PFSK-1 (cell line): ENCODE measurements around the gene DNAH2.

ENCODE experiments used
- FOXP2 ChIP-seq: optimal IDR thresholded peaks from 2 replicates; pipeline ENCODE3; 2011; ENCODE audit warnings: borderline replicate concordance, control low read depth, inconsistent platforms; ENCODE audit not compliant: insufficient read depth; ENCODE audit errors: extremely low read length, extremely low read depth
- POLR2AphosphoS5 ChIP-seq: IDR thresholded peaks from 2 replicates; pipeline ENCODE4 v1.6.1; 2012; ENCODE audit warnings: low read depth, mild to moderate bottlenecking, control low read depth, low read length, moderate library complexity
- SIN3A ChIP-seq: IDR thresholded peaks from 2 replicates; pipeline ENCODE4 v1.6.1; 2012; ENCODE audit warnings: mild to moderate bottlenecking, low read length, moderate library complexity, borderline replicate concordance; ENCODE audit not compliant: insufficient read depth
- TAF1 ChIP-seq: IDR thresholded peaks from 2 replicates; pipeline ENCODE4 v1.6.1; 2012; ENCODE audit warnings: low read length, control low read depth, borderline replicate concordance; ENCODE audit not compliant: insufficient read depth
- TF ChIP-seq, protein P1 (sequence below), 2 experiments: IDR thresholded peaks; 2 replicates each; pipeline versions ENCODE4 v1.6.1 to v1.8.0; 2011 to 2012; ENCODE audit warnings: low read depth in 2 of 2, low read length in 2 of 2, control low read depth in 1 of 2, inconsistent platforms in 1 of 2, mild to moderate bottlenecking in 1 of 2, moderate library complexity in 1 of 2; ENCODE audit not compliant: insufficient read depth in 1 of 2

The DNAH2 gene

DNA sequence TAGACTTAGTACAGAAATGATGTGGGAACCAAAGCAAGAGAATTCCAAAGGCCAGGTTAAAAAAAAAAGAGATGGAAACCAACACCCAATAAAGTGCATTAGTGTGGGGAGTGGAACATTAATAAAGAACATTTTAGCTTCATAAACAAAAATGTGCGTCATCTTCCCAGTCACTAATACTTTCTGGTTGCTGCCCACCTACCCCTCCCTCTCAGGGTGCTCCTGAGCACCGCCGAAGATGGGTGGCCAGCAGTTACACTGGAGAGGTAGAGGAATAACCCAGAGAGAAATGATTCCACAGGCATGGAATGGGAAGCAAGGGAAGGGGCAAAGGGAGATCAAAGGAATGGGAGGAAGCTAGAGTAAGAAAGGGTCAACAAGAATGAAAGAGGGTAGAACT is 165.1 kb downstream of the DNAH2 start:
- TF ChIP-seq SIN3A (no peak), POLR2AphosphoS5 (no peak), FOXP2 (no peak), TAF1 (no peak)
- TF ChIP-seq, protein P1, sequence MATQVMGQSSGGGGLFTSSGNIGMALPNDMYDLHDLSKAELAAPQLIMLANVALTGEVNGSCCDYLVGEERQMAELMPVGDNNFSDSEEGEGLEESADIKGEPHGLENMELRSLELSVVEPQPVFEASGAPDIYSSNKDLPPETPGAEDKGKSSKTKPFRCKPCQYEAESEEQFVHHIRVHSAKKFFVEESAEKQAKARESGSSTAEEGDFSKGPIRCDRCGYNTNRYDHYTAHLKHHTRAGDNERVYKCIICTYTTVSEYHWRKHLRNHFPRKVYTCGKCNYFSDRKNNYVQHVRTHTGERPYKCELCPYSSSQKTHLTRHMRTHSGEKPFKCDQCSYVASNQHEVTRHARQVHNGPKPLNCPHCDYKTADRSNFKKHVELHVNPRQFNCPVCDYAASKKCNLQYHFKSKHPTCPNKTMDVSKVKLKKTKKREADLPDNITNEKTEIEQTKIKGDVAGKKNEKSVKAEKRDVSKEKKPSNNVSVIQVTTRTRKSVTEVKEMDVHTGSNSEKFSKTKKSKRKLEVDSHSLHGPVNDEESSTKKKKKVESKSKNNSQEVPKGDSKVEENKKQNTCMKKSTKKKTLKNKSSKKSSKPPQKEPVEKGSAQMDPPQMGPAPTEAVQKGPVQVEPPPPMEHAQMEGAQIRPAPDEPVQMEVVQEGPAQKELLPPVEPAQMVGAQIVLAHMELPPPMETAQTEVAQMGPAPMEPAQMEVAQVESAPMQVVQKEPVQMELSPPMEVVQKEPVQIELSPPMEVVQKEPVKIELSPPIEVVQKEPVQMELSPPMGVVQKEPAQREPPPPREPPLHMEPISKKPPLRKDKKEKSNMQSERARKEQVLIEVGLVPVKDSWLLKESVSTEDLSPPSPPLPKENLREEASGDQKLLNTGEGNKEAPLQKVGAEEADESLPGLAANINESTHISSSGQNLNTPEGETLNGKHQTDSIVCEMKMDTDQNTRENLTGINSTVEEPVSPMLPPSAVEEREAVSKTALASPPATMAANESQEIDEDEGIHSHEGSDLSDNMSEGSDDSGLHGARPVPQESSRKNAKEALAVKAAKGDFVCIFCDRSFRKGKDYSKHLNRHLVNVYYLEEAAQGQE (IDR thresholded peaks at IDR 0.05; ENCODE audit: insufficient read depth in 1 of 2, low read depth in 2 of 2, low read length in 2 of 2) = no peak
